Hepatocyte (in vitro differentiated cells): ENCODE results near the gene CCDC70. TPM values are rescaled to one million over a fixed set of nuclear protein-coding genes. Genes with fewer than 3 reads are reported as not detected.

Experiments
- DNase-seq: peaks from one replicate; pipeline ENCODE4 v3.0.0-alpha.2; 2016; ENCODE audit warnings: low spot score
- H2AFZ ChIP-seq: fragments of 200-600 bp; sonication (generic); 2 replicates; pipeline ENCODE4 v1.6.0; 2016; ENCODE audit warnings: antibody characterized with exemption, mild to moderate bottlenecking
- H3K27ac ChIP-seq: fragments of 200-600 bp; sonication (generic); 2 replicates; pipeline ENCODE4 v1.5.1; 2016; ENCODE audit warnings: mild to moderate bottlenecking
- H3K27me3 ChIP-seq: fragments of 200-600 bp; sonication (generic); 2 replicates; pipeline ENCODE4 v1.6.1; 2016
- H3K36me3 ChIP-seq: fragments of 200-600 bp; sonication (generic); replicated peaks from 2 replicates; pipeline ENCODE4 v1.5.1; 2016; ENCODE audit warnings: low read depth; ENCODE audit not compliant: insufficient read depth
- H3K4me1 ChIP-seq: fragments of 200-600 bp; sonication (generic); 2 replicates; pipeline ENCODE4 v1.5.1; 2016; ENCODE audit warnings: mild to moderate bottlenecking, moderate library complexity; ENCODE audit not compliant: insufficient read depth
- H3K4me2 ChIP-seq: fragments of 200-600 bp; sonication (generic); 2 replicates; pipeline ENCODE4 v1.6.0; 2016
- H3K4me3 ChIP-seq: fragments of 200-600 bp; sonication (generic); 2 replicates; pipeline ENCODE4 v1.5.1; 2016; ENCODE audit warnings: mild to moderate bottlenecking
- H3K79me2 ChIP-seq: fragments of 200-600 bp; sonication (generic); 2 replicates; pipeline ENCODE4 v1.6.0; 2017; ENCODE audit warnings: mild to moderate bottlenecking
- H3K9me2 ChIP-seq: fragments of 200-600 bp; sonication (generic); replicated peaks from 2 replicates; pipeline ENCODE4 v1.6.0; 2017; ENCODE audit warnings: mild to moderate bottlenecking; ENCODE audit not compliant: insufficient read depth
- H3K9me3 ChIP-seq: fragments of 200-600 bp; sonication (generic); 2 replicates; pipeline ENCODE4 v1.5.1; 2016; ENCODE audit warnings: low read depth, mild to moderate bottlenecking
- H4K20me1 ChIP-seq: fragments of 200-600 bp; sonication (generic); 2 replicates; pipeline ENCODE4 v1.6.0; 2016; ENCODE audit warnings: mild to moderate bottlenecking; ENCODE audit not compliant: insufficient read depth, poor library complexity, severe bottlenecking
- EZH2 ChIP-seq: fragments of 200-600 bp; sonication (generic); IDR thresholded peaks from 2 replicates; pipeline ENCODE4 v1.6.1; 2016; ENCODE audit warnings: antibody characterized with exemption, mild to moderate bottlenecking, borderline replicate concordance
- EZH2phosphoT487 ChIP-seq: fragments of 200-600 bp; sonication (generic); IDR thresholded peaks from one replicate; pipeline ENCODE4 v1.6.1; 2018; ENCODE audit warnings: antibody characterized with exemption, mild to moderate bottlenecking, low read depth, moderate library complexity; ENCODE audit not compliant: unreplicated experiment, severe bottlenecking
- WGBS: methylation state at CpG from one replicate; pipeline ENCODE4 v1.1.6; 2016; ENCODE audit warnings: low lambda C conversion rate; ENCODE audit errors: missing lambda C conversion rate; 5-methylcytosine and 5-hydroxymethylcytosine counted together
- polyA plus RNA-seq: library from polyadenylated mRNA; unstranded; fragments of >200 nt; fragmentation: Nextera tagmentation; extraction: Ambion mirVana; gene quantifications from 2 replicates; pipeline ENCODE4 v1.2.1, GENCODE V29; 2016
- total RNA-seq: library from RNA; depleted of rRNA; stranded (reverse); fragments of >200 nt; gene quantifications from 2 replicates; pipeline ENCODE4 v1.2.3, GENCODE V29; 2014
- TF ChIP-seq, protein P1 (sequence below): fragments of 200-600 bp; sonication (generic); IDR thresholded peaks from 2 replicates; pipeline ENCODE4 v1.5.1; 2016; ENCODE audit warnings: antibody characterized with exemption, mild to moderate bottlenecking; ENCODE audit not compliant: poor library complexity

The CCDC70 gene
- total and polyA plus RNA-seq, 2 experiments from 2014 or later = not detected

DNA sequence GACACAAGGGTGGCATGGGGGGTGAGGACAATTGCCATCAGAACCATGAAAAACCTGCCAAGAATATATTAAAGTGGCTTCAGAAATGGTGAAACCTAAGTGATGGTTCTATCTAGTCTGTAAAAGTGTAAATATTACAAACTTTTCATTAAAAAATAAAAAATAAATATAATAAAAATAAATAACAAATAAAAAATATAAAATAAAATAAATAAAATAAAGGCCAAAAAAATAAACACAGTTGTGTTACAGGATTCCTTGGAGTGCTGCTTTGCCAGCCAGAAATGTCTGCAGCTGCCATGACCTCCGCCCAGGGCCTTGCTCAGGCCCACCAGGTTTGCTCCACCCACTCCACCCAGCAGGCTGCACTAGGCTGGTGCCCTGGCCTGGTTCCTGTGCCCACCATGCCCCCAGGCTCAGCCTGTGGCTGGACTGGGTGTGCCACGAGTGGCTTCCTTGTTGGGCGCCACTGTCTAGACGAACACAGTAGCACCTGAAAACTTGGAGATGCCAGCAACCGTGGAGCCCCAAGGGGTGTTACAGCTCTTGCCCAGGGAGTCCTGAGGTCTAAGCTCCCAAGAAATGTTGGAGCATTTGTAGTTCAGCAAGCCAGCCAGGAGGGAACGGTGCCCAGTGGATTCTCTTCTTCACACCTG is 20.9 kb downstream of the CCDC70 start:
- H4K20me1 ChIP-seq = no peaks in the 10 kb centered on the region
- no peak overlapping the region for H2AFZ ChIP-seq
- H3K9me2 ChIP-seq = no peaks in the 10 kb centered on the region
- no peak overlapping the region for H3K4me3 ChIP-seq
- no peaks in the 10 kb centered on the region for H3K9me3 ChIP-seq
- H3K4me1 ChIP-seq = no peaks in the 10 kb centered on the region
- no peak overlapping the region for H3K27ac ChIP-seq
- TF ChIP-seq EZH2 = no peak
- TF ChIP-seq EZH2phosphoT487 = no peak
- TF ChIP-seq, protein P1, sequence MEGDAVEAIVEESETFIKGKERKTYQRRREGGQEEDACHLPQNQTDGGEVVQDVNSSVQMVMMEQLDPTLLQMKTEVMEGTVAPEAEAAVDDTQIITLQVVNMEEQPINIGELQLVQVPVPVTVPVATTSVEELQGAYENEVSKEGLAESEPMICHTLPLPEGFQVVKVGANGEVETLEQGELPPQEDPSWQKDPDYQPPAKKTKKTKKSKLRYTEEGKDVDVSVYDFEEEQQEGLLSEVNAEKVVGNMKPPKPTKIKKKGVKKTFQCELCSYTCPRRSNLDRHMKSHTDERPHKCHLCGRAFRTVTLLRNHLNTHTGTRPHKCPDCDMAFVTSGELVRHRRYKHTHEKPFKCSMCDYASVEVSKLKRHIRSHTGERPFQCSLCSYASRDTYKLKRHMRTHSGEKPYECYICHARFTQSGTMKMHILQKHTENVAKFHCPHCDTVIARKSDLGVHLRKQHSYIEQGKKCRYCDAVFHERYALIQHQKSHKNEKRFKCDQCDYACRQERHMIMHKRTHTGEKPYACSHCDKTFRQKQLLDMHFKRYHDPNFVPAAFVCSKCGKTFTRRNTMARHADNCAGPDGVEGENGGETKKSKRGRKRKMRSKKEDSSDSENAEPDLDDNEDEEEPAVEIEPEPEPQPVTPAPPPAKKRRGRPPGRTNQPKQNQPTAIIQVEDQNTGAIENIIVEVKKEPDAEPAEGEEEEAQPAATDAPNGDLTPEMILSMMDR = no peak
- H3K36me3 ChIP-seq = no peaks in the 10 kb centered on the region
- no peaks in the 10 kb centered on the region for H3K79me2 ChIP-seq
- no peak for DNase-seq
- WGBS = 98% methylated on average over 6 of the region's 6 CpGs
- no peak overlapping the region for H3K4me2 ChIP-seq
- no peaks in the 10 kb centered on the region for H3K27me3 ChIP-seq

DNA sequence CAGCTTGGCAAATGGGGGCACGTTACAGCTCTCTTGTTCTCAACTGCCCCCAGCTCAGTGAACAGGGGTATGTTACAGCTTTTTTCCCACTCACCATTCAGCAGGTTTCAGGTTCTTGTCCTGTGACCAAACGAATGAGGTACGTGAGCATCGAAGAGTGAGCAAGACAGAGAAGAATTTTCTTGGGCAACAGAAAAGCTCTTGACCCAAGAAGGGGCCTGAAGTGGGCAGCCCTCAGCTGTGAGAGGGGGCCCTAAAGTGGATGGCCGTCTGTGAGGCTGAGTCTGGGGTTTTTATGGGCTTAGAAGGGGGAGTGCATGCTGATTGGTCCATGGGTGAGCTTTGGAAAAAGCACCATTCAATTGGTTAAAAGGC is 21.4 kb downstream of the CCDC70 start:
- no peaks in the 10 kb centered on the region for H3K36me3 ChIP-seq
- no peaks in the 10 kb centered on the region for H4K20me1 ChIP-seq
- H3K27me3 ChIP-seq = no peaks in the 10 kb centered on the region
- WGBS = 73% methylated on average over 5 of the region's 5 CpGs
- no peaks in the 10 kb centered on the region for H3K9me2 ChIP-seq
- no peak for DNase-seq
- H2AFZ ChIP-seq = no peak overlapping the region
- H3K9me3 ChIP-seq = no peaks in the 10 kb centered on the region
- H3K4me2 ChIP-seq = no peak overlapping the region
- no peaks in the 10 kb centered on the region for H3K4me1 ChIP-seq
- no peak overlapping the region for H3K27ac ChIP-seq
- no peaks in the 10 kb centered on the region for H3K79me2 ChIP-seq
- no peak overlapping the region for H3K4me3 ChIP-seq
- TF ChIP-seq EZH2phosphoT487 = no peak
- TF ChIP-seq, protein P1 = no peak
- no peak for TF ChIP-seq EZH2

DNA sequence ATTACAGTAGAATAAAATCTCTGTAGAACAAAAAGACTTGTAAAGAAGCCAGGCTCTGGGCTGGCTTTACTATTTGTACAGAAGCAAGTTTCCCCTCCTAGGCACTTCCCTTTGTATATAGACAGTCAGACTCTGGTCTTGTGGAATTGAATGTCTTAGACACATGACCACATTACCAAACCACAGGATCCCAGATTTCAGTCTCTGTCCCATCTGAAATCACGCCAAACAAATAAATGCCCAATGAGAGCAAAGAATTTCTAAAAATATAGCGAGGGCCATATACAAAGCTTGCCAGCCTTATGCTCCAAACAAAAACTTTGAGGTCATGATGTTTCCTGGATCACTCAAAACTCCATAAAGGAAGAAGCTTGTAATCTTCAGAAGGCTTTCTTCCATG is 23.9 kb downstream of the CCDC70 start:
- H3K9me2 ChIP-seq = no peaks in the 10 kb centered on the region
- H3K4me1 ChIP-seq = no peaks in the 10 kb centered on the region
- 98% methylated on average over 2 of the region's 2 CpGs for WGBS
- H2AFZ ChIP-seq = no peak overlapping the region
- TF ChIP-seq EZH2phosphoT487 (no peak), EZH2 (no peak)
- TF ChIP-seq, protein P1 = no peak
- H3K27ac ChIP-seq = no peak overlapping the region
- no peaks in the 10 kb centered on the region for H3K36me3 ChIP-seq
- no peaks in the 10 kb centered on the region for H3K9me3 ChIP-seq
- H3K27me3 ChIP-seq = no peaks in the 10 kb centered on the region
- H3K79me2 ChIP-seq = no peaks in the 10 kb centered on the region
- no peak for DNase-seq
- H4K20me1 ChIP-seq = no peaks in the 10 kb centered on the region
- no peak overlapping the region for H3K4me3 ChIP-seq
- no peak overlapping the region for H3K4me2 ChIP-seq

DNA sequence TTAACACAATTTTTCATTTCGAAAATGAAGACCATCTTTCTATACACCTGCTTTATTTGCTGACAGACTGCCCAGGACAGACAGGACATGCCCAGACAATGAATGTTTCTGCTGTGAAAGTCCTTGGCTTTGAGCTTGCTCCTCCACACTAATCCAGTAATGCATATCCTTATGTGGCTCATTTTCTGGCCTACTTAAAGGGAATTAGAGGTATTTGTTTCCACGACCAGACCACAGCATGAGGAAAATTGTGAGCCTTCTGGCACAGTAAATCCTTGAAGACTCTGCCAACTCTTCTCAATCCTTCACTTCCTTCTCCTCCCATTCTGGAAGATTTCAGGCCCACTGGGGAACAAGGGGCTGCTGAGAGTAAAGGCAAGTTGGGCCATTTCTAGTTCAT is 25.7 kb downstream of the CCDC70 start:
- H3K27ac ChIP-seq = no peak overlapping the region
- TF ChIP-seq, protein P1 = no peak
- TF ChIP-seq EZH2phosphoT487 (no peak), EZH2 (no peak)

More for the DNA sequence above, 25.7 kb downstream of the CCDC70 start:
- no peak for DNase-seq
- H2AFZ ChIP-seq = no peak overlapping the region
- H3K27me3 ChIP-seq = no peaks in the 10 kb centered on the region
- 68% methylated on average over 2 of the region's 2 CpGs for WGBS
- no peaks in the 10 kb centered on the region for H4K20me1 ChIP-seq
- H3K4me1 ChIP-seq = no peaks in the 10 kb centered on the region
- no peaks in the 10 kb centered on the region for H3K36me3 ChIP-seq
- H3K79me2 ChIP-seq = no peaks in the 10 kb centered on the region
- no peaks in the 10 kb centered on the region for H3K9me3 ChIP-seq
- H3K9me2 ChIP-seq = no peaks in the 10 kb centered on the region
- no peak overlapping the region for H3K4me2 ChIP-seq
- H3K4me3 ChIP-seq = no peak overlapping the region
